ENCODE data around the gene RNFT2.
"Not testable (repeated sequence)": the region's sequence is repeated elsewhere in the genome, so short reads cannot be mapped to it uniquely, and the experiment has no call there.

The RNFT2 gene

DNA sequence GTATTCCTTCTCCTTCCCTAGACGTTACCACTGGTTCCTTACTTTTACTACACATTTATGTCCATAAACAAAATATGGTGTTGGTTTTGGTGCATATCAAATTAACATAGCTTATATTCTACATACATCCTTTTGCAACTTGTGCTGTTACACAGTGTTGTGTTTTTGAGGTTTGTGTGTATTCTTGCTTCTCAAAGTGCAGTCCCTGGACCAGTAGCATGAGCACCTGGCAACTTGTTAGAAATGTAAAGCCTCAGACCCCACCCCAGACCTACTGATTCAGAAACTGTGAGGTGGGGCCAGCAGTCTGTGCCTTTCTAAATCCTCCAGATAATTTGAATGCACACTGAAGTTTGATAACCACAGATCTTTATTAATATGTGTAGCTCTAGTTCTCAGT lies 65.9 kb downstream of the RNFT2 start:
- no peak for DNase-seq (ENCODE audit: low spot score)
- Mint-ChIP-seq H3K9me3 (no peaks in the 10 kb centered on the region), H3K27me3 (ENCODE audit: low read depth) (no peaks in the 10 kb centered on the region), H3K36me3 (ENCODE audit: low read depth) (no peaks in the 10 kb centered on the region), H3K4me1 (ENCODE audit: low read depth) (no peaks in the 10 kb centered on the region), H3K4me3 (no peak overlapping the region), H3K27ac (no peak overlapping the region)

DNA sequence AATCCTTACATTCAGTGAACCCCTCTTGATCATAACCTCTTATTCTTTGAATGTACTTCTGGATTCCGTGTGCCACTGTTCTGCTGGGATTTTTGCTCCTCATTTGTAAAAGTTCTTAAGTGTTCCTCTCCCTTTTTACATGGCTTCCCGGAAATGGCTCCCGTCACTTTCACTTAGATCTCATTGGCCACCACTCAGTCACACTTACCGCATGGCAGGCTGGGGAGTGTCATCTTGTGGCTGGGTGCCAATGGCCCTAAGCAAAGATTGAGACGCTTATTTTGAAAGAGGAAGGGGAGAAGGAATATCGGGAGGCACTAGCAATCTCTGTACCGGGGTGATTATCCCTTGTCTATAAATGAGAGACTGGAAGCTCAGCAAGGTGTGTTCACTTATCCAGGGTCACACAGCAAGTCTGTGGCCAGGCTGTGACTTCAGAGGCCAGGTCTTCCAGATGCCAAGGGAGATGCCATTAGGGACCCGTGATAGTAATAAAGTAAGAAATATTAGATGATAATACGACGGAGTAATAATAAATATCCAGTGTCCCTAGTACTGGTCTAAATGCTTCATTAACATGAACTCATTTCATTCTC lies 68.8 kb downstream of the RNFT2 start:
- Mint-ChIP-seq H3K9me3 (no peaks in the 10 kb centered on the region), H3K4me3 (no peak overlapping the region), H3K27me3 (ENCODE audit: low read depth) (no peaks in the 10 kb centered on the region), H3K27ac (no peak overlapping the region), H3K36me3 (ENCODE audit: low read depth) (no peaks in the 10 kb centered on the region), H3K4me1 (ENCODE audit: low read depth) (no peaks in the 10 kb centered on the region)
- DNase-seq (ENCODE audit: low spot score), result no peak

DNA sequence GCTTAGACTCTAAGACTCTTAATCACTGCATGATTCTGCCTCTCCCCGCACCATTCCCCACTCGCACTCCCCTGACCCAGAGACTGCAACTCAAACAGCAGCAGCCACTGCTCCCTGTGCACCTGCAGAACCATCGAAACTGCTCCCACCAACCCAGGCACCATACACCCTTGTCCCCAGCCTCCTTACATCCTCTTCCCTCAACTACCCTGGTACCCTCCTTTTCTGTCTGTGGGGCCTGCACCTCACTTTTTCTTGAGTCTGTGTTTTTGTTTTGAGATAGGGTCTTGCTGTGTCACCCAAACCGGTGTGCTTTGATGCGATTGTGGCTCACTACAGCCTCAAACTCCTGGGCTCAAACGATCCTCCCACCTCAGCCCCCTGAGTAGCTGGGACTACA lies 69.4 kb downstream of the RNFT2 start:
- no peaks in the 10 kb centered on the region for H3K36me3 Mint-ChIP-seq (ENCODE audit: low read depth)
- H3K4me1 Mint-ChIP-seq (ENCODE audit: low read depth), result no peaks in the 10 kb centered on the region
- H3K27ac Mint-ChIP-seq, result no peak overlapping the region
- no peak overlapping the region for H3K4me3 Mint-ChIP-seq
- no peaks in the 10 kb centered on the region for H3K9me3 Mint-ChIP-seq
- DNase-seq (ENCODE audit: low spot score), result no peak
- no peaks in the 10 kb centered on the region for H3K27me3 Mint-ChIP-seq (ENCODE audit: low read depth)

DNA sequence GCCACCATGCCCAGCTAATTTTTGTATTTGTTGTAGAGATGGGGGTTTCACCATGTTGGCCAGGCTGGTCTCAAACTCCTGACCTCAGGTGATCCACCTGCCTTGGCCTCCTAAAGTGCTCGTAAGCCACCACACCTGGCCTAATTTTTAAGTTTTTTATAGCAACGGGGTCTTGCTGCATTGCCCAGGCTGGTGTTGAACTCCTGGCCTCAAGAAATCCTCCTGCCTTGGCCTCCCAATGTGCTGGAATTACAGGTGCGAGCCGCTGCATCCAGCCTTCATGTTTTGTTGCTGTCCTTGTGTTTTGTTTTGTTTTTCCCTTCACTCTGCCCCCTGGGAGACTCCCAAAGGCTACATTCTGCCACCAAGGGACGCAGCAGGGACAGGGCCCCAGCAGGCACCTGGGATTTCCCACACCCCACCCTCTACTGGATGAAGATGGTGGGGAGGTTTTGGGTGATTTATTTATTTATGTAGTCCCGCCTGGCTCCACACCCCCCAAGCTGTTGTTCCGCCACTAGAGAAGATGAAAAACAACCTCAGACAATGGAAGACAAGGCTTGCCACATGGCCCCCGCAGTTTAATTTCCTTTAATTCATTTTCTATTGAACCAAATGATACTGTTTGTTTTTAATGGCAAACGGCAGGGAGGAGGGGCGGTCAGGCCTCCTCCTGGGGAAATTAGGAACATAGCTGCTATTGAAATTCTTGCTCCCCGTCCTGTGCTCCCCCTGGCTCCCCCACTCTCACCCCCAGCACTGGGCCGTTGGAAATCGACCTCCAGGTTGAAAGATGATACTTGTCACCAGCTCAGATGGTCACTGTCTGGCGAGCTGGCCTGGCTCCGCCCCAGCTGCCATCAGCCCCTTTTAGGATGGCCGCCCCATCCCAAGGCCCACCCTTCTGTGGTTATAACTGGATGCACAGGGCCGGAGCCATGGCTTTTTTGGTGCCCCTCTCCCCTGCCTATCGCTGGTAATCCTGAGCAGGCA lies 70.3 kb downstream of the RNFT2 start:
- Mint-ChIP-seq H3K4me1 (ENCODE audit: low read depth) (no peaks in the 10 kb centered on the region), H3K9me3 (no peaks in the 10 kb centered on the region), H3K27me3 (ENCODE audit: low read depth) (no peaks in the 10 kb centered on the region), H3K4me3 (no peak overlapping the region), H3K36me3 (ENCODE audit: low read depth) (no peaks in the 10 kb centered on the region), H3K27ac (no peak overlapping the region)
- no peak for DNase-seq (ENCODE audit: low spot score)

DNA sequence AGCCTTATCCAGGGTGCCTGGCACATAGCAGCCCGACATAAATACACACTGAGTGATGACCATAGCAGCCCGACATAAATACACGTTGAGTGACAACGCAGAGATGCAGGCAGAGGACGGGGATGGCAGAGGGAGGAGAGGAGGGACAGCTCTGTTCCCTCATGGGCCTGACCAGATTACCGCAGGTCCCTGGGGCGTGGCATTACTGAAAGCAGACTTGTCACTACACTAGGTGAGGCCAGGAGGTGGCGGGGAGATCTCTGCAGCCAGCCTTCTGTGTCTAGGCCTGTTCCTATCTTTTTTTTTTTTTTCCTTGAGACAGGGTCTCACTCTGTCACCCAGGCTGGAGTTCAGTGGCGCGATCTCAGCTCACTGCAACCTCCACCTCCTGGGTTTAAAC lies 74.1 kb downstream of the RNFT2 start:
- H3K4me3 Mint-ChIP-seq, result no peak overlapping the region
- H3K27ac Mint-ChIP-seq, result no peak overlapping the region
- H3K4me1 Mint-ChIP-seq (ENCODE audit: low read depth), result no peaks in the 10 kb centered on the region
- no peaks in the 10 kb centered on the region for H3K9me3 Mint-ChIP-seq
- no peak for DNase-seq (ENCODE audit: low spot score)
- H3K27me3 Mint-ChIP-seq (ENCODE audit: low read depth), result no peaks in the 10 kb centered on the region
- H3K36me3 Mint-ChIP-seq (ENCODE audit: low read depth), result no peaks in the 10 kb centered on the region

GRCh38 chr12:116813271-116814041 lies 75.3 kb downstream of the RNFT2 start:
- no peaks in the 10 kb centered on the region for H3K27me3 Mint-ChIP-seq (ENCODE audit: low read depth)
- H3K4me3 Mint-ChIP-seq, result no peak overlapping the region
- no peaks in the 10 kb centered on the region for H3K36me3 Mint-ChIP-seq (ENCODE audit: low read depth)
- peaks cover 8% of the 10 kb centered on the region for H3K4me1 Mint-ChIP-seq (ENCODE audit: low read depth)
- DNase-seq (ENCODE audit: low spot score), result no peak
- H3K9me3 Mint-ChIP-seq, result no peaks in the 10 kb centered on the region
- no peak overlapping the region for H3K27ac Mint-ChIP-seq

- not testable (repeated sequence) for H3K4me3 Mint-ChIP-seq; H3K36me3 Mint-ChIP-seq (ENCODE audit: low read depth)
These were observed 76.7 kb downstream of the RNFT2 start for GRCh38 chr12:116814766-116815165.

DNA sequence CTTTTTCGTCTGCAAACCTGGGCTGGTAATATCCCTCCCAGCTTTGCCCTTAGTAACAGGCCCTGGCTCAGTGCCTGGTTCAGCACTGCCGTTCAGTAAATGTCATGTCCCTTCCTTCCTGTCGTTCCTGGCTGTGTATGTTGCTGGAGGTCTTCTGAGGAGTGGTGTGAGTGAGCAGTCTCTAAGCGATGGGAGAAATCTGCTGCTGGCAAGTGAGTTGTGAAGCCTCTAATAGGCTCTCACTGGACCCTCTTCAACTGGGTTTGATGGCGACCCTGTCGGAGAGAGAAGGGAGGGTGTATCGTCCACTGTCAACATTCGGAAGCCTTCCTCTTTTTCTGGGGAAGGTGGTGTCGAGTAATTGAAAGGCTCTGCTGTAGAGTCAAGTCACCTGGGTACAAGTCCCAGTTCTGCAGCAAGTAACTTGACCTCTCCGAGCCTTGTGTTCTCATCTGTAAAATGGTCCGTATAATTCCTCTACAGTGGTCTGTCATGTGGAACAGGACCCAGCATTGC lies 80.3 kb downstream of the RNFT2 start:
- Mint-ChIP-seq H3K36me3 (ENCODE audit: low read depth) (no peaks in the 10 kb centered on the region), H3K4me1 (ENCODE audit: low read depth) (peaks cover 17% of the 10 kb centered on the region), H3K27me3 (ENCODE audit: low read depth) (peaks cover 5% of the 10 kb centered on the region), H3K27ac (peak overlapping the region; percentile 98), H3K4me3 (peak overlapping the region; percentile 96), H3K9me3 (no peaks in the 10 kb centered on the region)
- no peak for DNase-seq (ENCODE audit: low spot score)

More at GRCh38 chr12:116814766-116815165, 76.7 kb downstream of the RNFT2 start:
- H3K27me3 Mint-ChIP-seq (ENCODE audit: low read depth); H3K27ac Mint-ChIP-seq; DNase-seq (ENCODE audit: low spot score); H3K9me3 Mint-ChIP-seq: not testable (repeated sequence)
- peaks cover 14% of the 10 kb centered on the region for H3K4me1 Mint-ChIP-seq (ENCODE audit: low read depth)

GRCh38 chr12:116818948-116819832 lies 81.1 kb downstream of the RNFT2 start:
- no peaks in the 10 kb centered on the region for H3K36me3 Mint-ChIP-seq (ENCODE audit: low read depth)
- peaks cover 17% of the 10 kb centered on the region for H3K4me1 Mint-ChIP-seq (ENCODE audit: low read depth)
- no peaks in the 10 kb centered on the region for H3K9me3 Mint-ChIP-seq
- peak; percentile 90 for DNase-seq (ENCODE audit: low spot score)
- peak overlapping the region; percentile 96 for H3K4me3 Mint-ChIP-seq
- H3K27me3 Mint-ChIP-seq (ENCODE audit: low read depth), result peaks cover 5% of the 10 kb centered on the region
- H3K27ac Mint-ChIP-seq, result peak overlapping the region; percentile 98

GRCh38 chr12:116820064-116820656 lies 82.0 kb downstream of the RNFT2 start:
- DNase-seq (ENCODE audit: low spot score), result no peak
- peak overlapping the region; percentile 52 for H3K4me3 Mint-ChIP-seq
- H3K4me1 Mint-ChIP-seq (ENCODE audit: low read depth), result peaks cover 17% of the 10 kb centered on the region
- peaks cover 5% of the 10 kb centered on the region for H3K27me3 Mint-ChIP-seq (ENCODE audit: low read depth)
- peak overlapping the region; percentile 44 for H3K27ac Mint-ChIP-seq
- no peaks in the 10 kb centered on the region for H3K9me3 Mint-ChIP-seq
- no peaks in the 10 kb centered on the region for H3K36me3 Mint-ChIP-seq (ENCODE audit: low read depth)

- no peak for DNase-seq (ENCODE audit: low spot score)
- H3K27me3 Mint-ChIP-seq (ENCODE audit: low read depth), result peaks cover 5% of the 10 kb centered on the region
- H3K27ac Mint-ChIP-seq, result no peak overlapping the region
- peaks cover 17% of the 10 kb centered on the region for H3K4me1 Mint-ChIP-seq (ENCODE audit: low read depth)
- H3K9me3 Mint-ChIP-seq, result no peaks in the 10 kb centered on the region
- H3K36me3 Mint-ChIP-seq (ENCODE audit: low read depth), result no peaks in the 10 kb centered on the region
- no peak overlapping the region for H3K4me3 Mint-ChIP-seq
These were observed 83.2 kb downstream of the RNFT2 start for GRCh38 chr12:116821291-116821690.

DNA sequence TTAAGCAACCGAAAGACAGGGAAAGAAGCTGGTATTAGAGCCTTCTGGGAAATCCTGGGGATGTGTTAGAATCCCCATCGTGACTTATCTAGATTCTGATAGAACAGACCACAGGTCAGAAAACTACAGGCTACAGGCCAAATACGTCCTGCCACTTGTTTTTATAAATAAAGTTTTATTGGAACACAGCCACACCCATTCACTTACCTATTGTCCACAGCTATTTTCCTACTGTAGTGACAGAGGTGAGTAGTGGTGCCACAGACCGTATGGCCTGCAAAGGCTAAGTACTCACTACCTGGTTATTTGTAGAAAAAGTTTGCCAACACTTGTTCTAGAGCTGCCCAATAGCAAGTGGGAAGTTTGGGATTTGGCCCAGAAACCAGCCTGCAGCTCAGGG lies 89.3 kb downstream of the RNFT2 start:
- H3K4me3 Mint-ChIP-seq, result no peak overlapping the region
- no peaks in the 10 kb centered on the region for H3K36me3 Mint-ChIP-seq (ENCODE audit: low read depth)
- H3K27ac Mint-ChIP-seq, result no peak overlapping the region
- H3K4me1 Mint-ChIP-seq (ENCODE audit: low read depth), result no peaks in the 10 kb centered on the region
- no peak for DNase-seq (ENCODE audit: low spot score)
- H3K27me3 Mint-ChIP-seq (ENCODE audit: low read depth), result no peaks in the 10 kb centered on the region
- H3K9me3 Mint-ChIP-seq, result no peaks in the 10 kb centered on the region

DNA sequence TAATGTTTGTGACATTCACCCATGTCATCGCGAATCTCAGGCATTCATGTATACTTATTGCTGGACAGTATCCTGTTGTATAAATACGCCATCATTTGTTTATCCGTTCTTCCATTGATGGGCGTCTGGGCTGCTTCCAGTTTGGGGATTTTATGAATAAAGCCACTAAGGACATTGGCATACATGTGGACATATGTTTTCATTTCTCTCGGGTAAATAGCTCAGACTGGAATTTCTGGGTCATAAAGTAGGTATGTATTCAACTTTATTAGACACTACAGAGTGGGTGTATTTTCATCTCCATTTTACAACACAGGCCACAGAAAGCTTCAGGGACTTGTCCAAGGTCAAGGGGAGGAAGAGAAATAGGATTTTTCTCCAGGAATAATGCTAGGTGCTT lies 94.2 kb downstream of the RNFT2 start:
- H3K9me3 Mint-ChIP-seq, result no peaks in the 10 kb centered on the region
- H3K27ac Mint-ChIP-seq, result no peak overlapping the region
- no peaks in the 10 kb centered on the region for H3K27me3 Mint-ChIP-seq (ENCODE audit: low read depth)
- H3K36me3 Mint-ChIP-seq (ENCODE audit: low read depth), result no peaks in the 10 kb centered on the region
- no peak for DNase-seq (ENCODE audit: low spot score)
- no peak overlapping the region for H3K4me3 Mint-ChIP-seq
- H3K4me1 Mint-ChIP-seq (ENCODE audit: low read depth), result no peaks in the 10 kb centered on the region

Data from T-helper 2 cell treated with Interferon-gamma antibody and Interleukin-4, amounts not matched to agents 5 μg/mL and 100 μg/mL, for 36 hours (primary cell).